ENCODE results near the gene LCE2B.

DNA sequence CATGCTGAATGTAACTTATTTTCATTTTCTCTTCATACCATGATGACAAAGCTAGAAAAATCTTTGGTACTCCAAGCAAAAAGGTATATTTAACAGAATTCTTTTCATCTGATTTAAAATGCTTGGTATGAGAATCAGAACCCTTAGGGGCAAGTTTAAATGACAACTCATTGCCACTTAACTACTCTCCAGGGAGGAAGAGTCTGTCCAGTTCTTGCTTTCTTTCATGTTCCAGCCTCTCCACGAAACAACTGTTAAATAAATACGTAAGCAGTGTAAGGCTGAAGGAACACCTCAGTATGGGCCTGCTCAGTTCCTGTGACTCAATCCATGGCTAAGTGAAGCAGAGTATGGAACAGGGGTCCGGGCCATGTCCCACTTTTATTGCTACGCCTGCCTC is 13.8 kb downstream of the LCE2B start:
- TF ChIP-seq, protein P1, sequence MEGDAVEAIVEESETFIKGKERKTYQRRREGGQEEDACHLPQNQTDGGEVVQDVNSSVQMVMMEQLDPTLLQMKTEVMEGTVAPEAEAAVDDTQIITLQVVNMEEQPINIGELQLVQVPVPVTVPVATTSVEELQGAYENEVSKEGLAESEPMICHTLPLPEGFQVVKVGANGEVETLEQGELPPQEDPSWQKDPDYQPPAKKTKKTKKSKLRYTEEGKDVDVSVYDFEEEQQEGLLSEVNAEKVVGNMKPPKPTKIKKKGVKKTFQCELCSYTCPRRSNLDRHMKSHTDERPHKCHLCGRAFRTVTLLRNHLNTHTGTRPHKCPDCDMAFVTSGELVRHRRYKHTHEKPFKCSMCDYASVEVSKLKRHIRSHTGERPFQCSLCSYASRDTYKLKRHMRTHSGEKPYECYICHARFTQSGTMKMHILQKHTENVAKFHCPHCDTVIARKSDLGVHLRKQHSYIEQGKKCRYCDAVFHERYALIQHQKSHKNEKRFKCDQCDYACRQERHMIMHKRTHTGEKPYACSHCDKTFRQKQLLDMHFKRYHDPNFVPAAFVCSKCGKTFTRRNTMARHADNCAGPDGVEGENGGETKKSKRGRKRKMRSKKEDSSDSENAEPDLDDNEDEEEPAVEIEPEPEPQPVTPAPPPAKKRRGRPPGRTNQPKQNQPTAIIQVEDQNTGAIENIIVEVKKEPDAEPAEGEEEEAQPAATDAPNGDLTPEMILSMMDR (IDR thresholded peaks at IDR 0.05; ENCODE audit: extremely low read depth in 1 of 2, insufficient read depth in 1 of 2, low read depth in 1 of 2, low read length in 2 of 2): no peak
- no peak for TF ChIP-seq POLR2A (IDR thresholded peaks at IDR 0.05; ENCODE audit: low read depth, low read length)
- TF ChIP-seq, protein P2, sequence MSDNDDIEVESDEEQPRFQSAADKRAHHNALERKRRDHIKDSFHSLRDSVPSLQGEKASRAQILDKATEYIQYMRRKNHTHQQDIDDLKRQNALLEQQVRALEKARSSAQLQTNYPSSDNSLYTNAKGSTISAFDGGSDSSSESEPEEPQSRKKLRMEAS (IDR thresholded peaks at IDR 0.05; ENCODE audit: insufficient read depth, insufficient read length): no peak
- no peak for TF ChIP-seq POLR2AphosphoS5 (IDR thresholded peaks at IDR 0.05; ENCODE audit: insufficient read depth, low read depth, low read length)
- TF ChIP-seq JUN (IDR thresholded peaks at IDR 0.05; ENCODE audit: borderline replicate concordance, insufficient read depth, insufficient read length, low read depth): no peak
- no peak for TF ChIP-seq FOS (IDR thresholded peaks at IDR 0.05; ENCODE audit: borderline replicate concordance, insufficient read depth, low read length)
- TF ChIP-seq EZH2 (IDR thresholded peaks at IDR 0.05; ENCODE audit: borderline replicate concordance, low read depth, low read length, severe bottlenecking): no peak
- no peak for TF ChIP-seq MYC (IDR thresholded peaks at IDR 0.05; ENCODE audit: low read depth, low read length)

All from endothelial cell of umbilical vein (primary cell).